C4-2B (cell line): Measurements from ENCODE around the gene GABPB2.

Experiments
- H3K27ac ChIP-seq: fragments of 450-650 bp; 2 replicates; pipeline ENCODE4 v1.5.1; 2017
- ZFX ChIP-seq: fragments of 450-650 bp; IDR thresholded peaks from 2 replicates; pipeline ENCODE4 v1.6.1; 2017
- TF ChIP-seq, protein P1 (sequence below): fragments of 450-650 bp; conservative IDR thresholded peaks from 2 replicates; pipeline ENCODE4 v1.5.1; 2017; ENCODE audit warnings: mild to moderate bottlenecking

GABPB2 gene

GRCh38 chr1:151070474-151071276 is at the start of gene GABPB2:
Gene GABPB2 (plus strand): TSS chr1:151070761. CDS start chr1:151088190, 17,429 bp downstream.
- TF ChIP-seq, protein P1, sequence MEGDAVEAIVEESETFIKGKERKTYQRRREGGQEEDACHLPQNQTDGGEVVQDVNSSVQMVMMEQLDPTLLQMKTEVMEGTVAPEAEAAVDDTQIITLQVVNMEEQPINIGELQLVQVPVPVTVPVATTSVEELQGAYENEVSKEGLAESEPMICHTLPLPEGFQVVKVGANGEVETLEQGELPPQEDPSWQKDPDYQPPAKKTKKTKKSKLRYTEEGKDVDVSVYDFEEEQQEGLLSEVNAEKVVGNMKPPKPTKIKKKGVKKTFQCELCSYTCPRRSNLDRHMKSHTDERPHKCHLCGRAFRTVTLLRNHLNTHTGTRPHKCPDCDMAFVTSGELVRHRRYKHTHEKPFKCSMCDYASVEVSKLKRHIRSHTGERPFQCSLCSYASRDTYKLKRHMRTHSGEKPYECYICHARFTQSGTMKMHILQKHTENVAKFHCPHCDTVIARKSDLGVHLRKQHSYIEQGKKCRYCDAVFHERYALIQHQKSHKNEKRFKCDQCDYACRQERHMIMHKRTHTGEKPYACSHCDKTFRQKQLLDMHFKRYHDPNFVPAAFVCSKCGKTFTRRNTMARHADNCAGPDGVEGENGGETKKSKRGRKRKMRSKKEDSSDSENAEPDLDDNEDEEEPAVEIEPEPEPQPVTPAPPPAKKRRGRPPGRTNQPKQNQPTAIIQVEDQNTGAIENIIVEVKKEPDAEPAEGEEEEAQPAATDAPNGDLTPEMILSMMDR: peak; percentile 99
- TF ChIP-seq ZFX: no peak
- peak within 1 kb of the TSS; percentile 93 for H3K27ac ChIP-seq

DNA sequence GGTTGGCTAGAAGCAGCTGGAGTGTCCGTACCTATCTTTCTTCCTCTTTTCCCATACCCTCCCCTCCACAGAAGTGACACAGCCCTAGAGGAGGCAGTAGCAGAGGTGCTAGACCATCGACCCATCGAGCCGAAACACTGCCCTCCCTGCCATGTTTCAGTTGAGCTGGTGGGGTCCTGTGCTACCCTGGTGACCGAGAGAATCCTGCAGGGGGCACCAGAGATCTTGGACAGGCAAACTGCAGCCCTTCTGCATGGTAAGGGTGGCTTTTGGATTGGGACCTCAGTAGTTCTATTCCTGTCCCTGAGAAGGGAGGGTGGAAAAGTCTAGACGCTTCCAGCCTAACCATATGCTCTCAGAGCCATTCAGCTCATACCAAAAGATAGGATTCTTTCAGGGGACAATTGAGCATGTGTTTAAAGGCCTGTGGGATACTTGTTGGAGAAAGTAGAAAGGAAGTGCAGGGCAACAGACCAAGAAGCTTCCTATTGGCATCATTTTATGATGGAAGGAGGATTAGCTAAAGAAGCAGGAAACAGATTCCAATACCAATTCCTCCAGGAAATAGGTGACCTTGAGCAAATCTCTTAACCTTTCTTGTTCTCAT is 45.9 kb upstream of the GABPB2 start:
- TF ChIP-seq ZFX: no peak
- TF ChIP-seq, protein P1: peak; percentile 77
- no peak overlapping the region for H3K27ac ChIP-seq

DNA sequence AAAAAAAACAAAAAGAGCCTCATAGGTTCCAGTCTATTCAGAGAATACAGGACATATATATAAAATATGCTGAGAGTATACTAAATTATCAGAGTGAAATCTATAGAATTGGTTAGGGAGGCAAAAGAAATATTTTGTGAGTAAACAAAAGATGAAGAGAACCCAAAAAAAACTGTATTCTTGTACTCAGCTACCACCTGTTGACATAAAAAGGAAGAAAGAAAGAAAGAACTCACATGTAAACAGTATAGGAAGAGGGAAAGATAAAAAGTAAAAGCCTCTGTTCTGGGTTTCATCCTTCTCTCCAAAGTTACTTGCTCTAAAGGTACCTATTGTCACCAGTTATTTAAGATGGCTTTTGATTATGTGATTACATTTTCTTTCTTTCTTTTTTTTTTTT is 44.1 kb upstream of the GABPB2 start:
- TF ChIP-seq ZFX: no peak
- TF ChIP-seq, protein P1: no peak
- H3K27ac ChIP-seq: no peak overlapping the region

- TF ChIP-seq ZFX: no peak
- TF ChIP-seq, protein P1: no peak
- no peak overlapping the region for H3K27ac ChIP-seq
Observed at GRCh38 chr1:151032164-151032563, 38.4 kb upstream of the GABPB2 start.

DNA sequence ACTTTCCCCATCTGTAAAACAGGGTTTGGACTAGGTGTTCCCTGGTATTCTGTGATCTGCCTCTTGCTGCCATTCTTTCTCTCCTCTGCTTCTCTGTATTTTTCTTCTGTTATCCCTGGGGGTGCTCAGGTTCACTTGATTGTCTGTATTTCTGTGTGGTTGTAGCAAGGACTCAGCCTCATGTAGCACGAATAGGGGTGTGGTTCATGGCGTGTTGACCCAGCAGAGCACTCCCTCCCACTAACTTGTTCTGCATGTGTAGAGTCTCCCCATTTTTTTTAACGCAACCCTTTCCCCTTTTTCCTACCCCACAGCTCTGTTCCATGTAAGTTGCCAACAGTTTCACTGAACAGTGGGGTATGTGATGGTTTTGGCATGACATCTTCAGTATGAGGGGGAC is 35.4 kb upstream of the GABPB2 start:
- TF ChIP-seq, protein P1: no peak
- no peak overlapping the region for H3K27ac ChIP-seq

DNA sequence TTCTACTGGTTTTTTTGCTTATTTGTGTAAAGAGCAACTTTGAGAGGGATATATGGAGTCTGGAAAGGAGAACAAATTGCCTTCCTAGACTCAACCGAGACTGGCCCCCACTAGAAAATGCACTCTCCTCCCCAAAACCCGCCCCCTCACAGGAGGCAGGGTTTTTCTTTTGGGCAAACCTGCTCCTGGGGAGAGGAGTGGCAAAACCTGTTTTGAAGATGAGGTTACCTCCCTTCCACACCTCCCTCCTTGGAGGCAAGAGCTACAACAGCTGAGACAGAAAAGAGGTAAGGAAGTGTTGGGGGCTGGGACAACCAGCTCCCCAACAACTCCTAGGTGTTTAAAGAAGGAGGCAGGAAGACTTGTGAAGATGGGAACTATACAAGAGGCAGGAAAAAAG is 34.2 kb upstream of the GABPB2 start, which contains the start of gene BNIPL:
Gene BNIPL (plus strand): TSS at position 231 of the 400 bp plus-strand sequence. CDS start 140 bp downstream, at position 371.
- no peak within 1 kb of the TSS for H3K27ac ChIP-seq
- TF ChIP-seq ZFX: no peak
- TF ChIP-seq, protein P1: no peak

DNA sequence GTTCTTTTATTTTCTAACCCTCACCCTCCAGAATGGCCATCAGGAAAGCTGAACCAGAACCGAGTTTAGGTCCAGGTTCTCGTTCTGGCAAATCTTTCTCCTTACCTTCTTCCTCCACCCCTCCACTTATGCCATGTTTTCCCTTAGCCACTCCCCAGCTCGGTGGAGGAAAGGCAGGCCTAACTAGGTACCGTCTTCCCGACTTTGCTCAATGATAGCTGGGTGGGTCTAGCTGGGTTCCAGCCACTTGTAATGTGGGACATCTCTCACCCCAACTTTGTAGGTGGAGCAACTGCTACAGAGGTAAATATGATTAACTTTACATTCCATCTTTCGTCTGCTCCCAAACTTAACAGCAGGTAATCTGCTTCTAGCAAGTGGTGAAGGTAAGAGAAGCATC is 33.5 kb upstream of the GABPB2 start:
- no peak for TF ChIP-seq ZFX
- TF ChIP-seq, protein P1: no peak

More for the DNA sequence above, 33.5 kb upstream of the GABPB2 start:
- H3K27ac ChIP-seq: no peak overlapping the region
